ENCODE measurements around the gene RRP8. TPM values are rescaled to one million over a fixed set of nuclear protein-coding genes. Genes with fewer than 3 reads are reported as not detected.
A peak's percentile ranks its signal among the peaks of the same experiment; 100 is the strongest.

The RRP8 gene
- total and polyA plus RNA-seq, 9 of the 15 experiments (the other 6 are each of a cell fraction or from before 2014, with no cell fraction given) = 5.7 to 47.3 (median 32.6) TPM

- peak in 1 of 2 experiments; percentile 38; a peak in 1 of 4 replicates for TF ChIP-seq ZNF639 (CRISPR knock-in tag; conservative IDR thresholded peaks at IDR 0.05 in 1 of 2, IDR thresholded peaks at IDR 0.05 in 1 of 2)
- peak in 1 of 2 experiments; percentile 25; a peak in 1 of 4 replicates for TF ChIP-seq RAD21 (CRISPR knock-in tag; conservative IDR thresholded peaks at IDR 0.05 in 1 of 2, IDR thresholded peaks at IDR 0.05 in 1 of 2)
- TF ChIP-seq PRMT5 (CRISPR knock-in tag; IDR thresholded peaks at IDR 0.05) = no peak
- TF ChIP-seq ATF3 (IDR thresholded peaks at IDR 0.05) = peak; percentile 94
- no peak; the same call in 1 of the 2 replicates for TF ChIP-seq ATF3 (CRISPR knock-in tag; conservative IDR thresholded peaks at IDR 0.05)
- TF ChIP-seq KDM4B (IDR thresholded peaks at IDR 0.05; ENCODE audit: borderline replicate concordance in 2 of 2, low read depth in 1 of 2) = no peak
- peak; percentile 71 for TF ChIP-seq ZNF766 (CRISPR knock-in tag; conservative IDR thresholded peaks at IDR 0.05)
- TF ChIP-seq, protein P1, sequence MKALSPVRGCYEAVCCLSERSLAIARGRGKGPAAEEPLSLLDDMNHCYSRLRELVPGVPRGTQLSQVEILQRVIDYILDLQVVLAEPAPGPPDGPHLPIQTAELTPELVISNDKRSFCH (CRISPR knock-in tag; IDR thresholded peaks at IDR 0.05) = no peak
- TF ChIP-seq, protein P1 (tag; IDR thresholded peaks at IDR 0.05) = no peak
- peak; percentile 63; the same call in 1 of the 2 replicates for TF ChIP-seq HES1 (IDR thresholded peaks at IDR 0.05; ENCODE audit: low read depth)
- no peak for TF ChIP-seq CREB5 (CRISPR knock-in tag; IDR thresholded peaks at IDR 0.05)
- no peak for TF ChIP-seq NEUROD1 (IDR thresholded peaks at IDR 0.05; ENCODE audit: borderline replicate concordance, low read depth, low read length, partially characterized antibody)
- TF ChIP-seq E2F5 (CRISPR knock-in tag; IDR thresholded peaks at IDR 0.05) = no peak
- TF ChIP-seq ZNF431 (CRISPR knock-in tag; IDR thresholded peaks at IDR 0.05) = no peak
- TF ChIP-seq KLF16 (IDR thresholded peaks at IDR 0.05) = peak; percentile 94
- TF ChIP-seq MBD2 (IDR thresholded peaks at IDR 0.05; ENCODE audit: borderline replicate concordance, low read depth) = no peak
- TF ChIP-seq CREM (IDR thresholded peaks at IDR 0.05; ENCODE audit: low read depth) = peak; percentile 66
- no peak for TF ChIP-seq CTCFL (IDR thresholded peaks at IDR 0.05; ENCODE audit: borderline replicate concordance, insufficient read depth, low read depth, low read length, poor library complexity, severe bottlenecking)
- TF ChIP-seq BCOR (IDR thresholded peaks at IDR 0.05) = 0 out of 2 replicates have a peak, but pooled peaks have one; percentile 38
- TF ChIP-seq SMARCA5 (IDR thresholded peaks at IDR 0.05) = no peak
Measured at GRCh38 chr11:6563121-6563619, 40.2 kb downstream of the RRP8 start (continued).

Data from K562 (cell line).